ENCODE results near the gene FBXW8.

The FBXW8 gene

GRCh38 chr12:117060246-117060928 lies 149.6 kb downstream of the FBXW8 start:
- TF ChIP-seq GABPA (IDR thresholded peaks at IDR 0.05; ENCODE audit: low read depth) (no peak), POLR2AphosphoS5 (IDR thresholded peaks at IDR 0.05; ENCODE audit: low read depth) (no peak), CTCF (IDR thresholded peaks at IDR 0.05; ENCODE audit: insufficient read depth, low read length) (no peak), REST (IDR thresholded peaks at IDR 0.05; ENCODE audit: insufficient replicate concordance, low read depth) (no peak), SPI1 (IDR thresholded peaks at IDR 0.05; ENCODE audit: borderline replicate concordance, low read depth) (no peak)
- H3K27ac ChIP-seq (replicated peaks) = peak overlapping the region; percentile 91
- H3K27me3 ChIP-seq (ENCODE audit: insufficient read depth, poor library complexity, severe bottlenecking) = no peaks in the 10 kb centered on the region
- no peak overlapping the region for H3K4me3 ChIP-seq (replicated peaks; ENCODE audit: insufficient read depth, low read length)
- peak in 1 of 2 experiments; percentile 34 for DNase-seq (ENCODE audit: low read depth in 1 of 2, low spot score in 1 of 2)

DNA sequence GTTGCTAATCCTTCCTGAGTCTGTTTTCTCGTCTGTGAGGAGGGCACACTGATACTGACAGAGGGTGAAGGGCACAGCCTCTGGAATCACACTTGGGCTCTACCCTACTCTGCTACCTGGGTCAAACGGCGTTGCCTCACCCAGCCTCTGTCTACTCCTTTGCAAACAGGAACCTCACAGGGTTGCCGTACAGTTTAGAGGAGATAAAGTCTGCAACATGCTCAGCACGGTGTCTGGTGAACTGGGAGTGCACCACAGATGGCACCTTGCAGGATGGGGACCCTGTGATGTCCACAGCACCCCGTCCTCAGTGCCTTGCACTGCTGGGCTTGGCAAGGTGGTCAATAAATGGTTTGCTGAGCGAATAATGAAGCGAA lies 150.2 kb downstream of the FBXW8 start:
- Histone ChIP-seq H3K27me3 (ENCODE audit: insufficient read depth, poor library complexity, severe bottlenecking) (no peaks in the 10 kb centered on the region), H3K4me3 (replicated peaks; ENCODE audit: insufficient read depth, low read length) (no peak overlapping the region), H3K27ac (replicated peaks) (peak overlapping the region; percentile 91)
- TF ChIP-seq REST (IDR thresholded peaks at IDR 0.05; ENCODE audit: insufficient replicate concordance, low read depth) = no peak
- TF ChIP-seq SPI1 (IDR thresholded peaks at IDR 0.05; ENCODE audit: borderline replicate concordance, low read depth) = no peak
- TF ChIP-seq POLR2AphosphoS5 (IDR thresholded peaks at IDR 0.05; ENCODE audit: low read depth) = no peak
- TF ChIP-seq GABPA (IDR thresholded peaks at IDR 0.05; ENCODE audit: low read depth) = no peak
- no peak for TF ChIP-seq CTCF (IDR thresholded peaks at IDR 0.05; ENCODE audit: insufficient read depth, low read length)
- peak in 1 of 2 experiments; percentile 74 for DNase-seq (ENCODE audit: low read depth in 1 of 2, low spot score in 1 of 2)

DNA sequence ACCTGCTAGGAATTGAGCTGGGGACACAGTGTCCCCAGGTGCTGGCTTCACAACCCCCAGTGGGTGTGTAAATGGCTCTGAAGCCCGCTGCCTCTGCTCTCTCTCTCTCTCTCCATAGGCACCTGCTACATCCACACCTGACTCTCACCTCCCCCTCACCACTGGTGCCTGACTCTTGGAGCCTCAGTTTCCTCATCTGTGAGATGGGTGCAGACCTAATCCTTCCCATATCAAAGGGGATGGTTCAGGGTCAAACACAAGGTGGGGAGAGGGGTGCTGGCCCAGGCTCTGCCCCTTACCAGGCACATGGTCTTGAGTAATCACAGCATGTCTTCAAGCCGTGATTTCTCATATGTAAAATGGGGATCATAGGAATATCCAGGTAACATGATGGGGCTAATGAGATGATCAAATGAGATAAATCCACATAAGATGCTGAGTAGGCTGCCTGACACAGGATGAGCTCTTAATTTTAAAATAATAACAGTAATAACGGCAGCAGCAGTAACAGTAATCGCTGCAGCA lies 150.9 kb downstream of the FBXW8 start:
- no peaks in the 10 kb centered on the region for H3K27me3 ChIP-seq (ENCODE audit: insufficient read depth, poor library complexity, severe bottlenecking)
- DNase-seq (ENCODE audit: low read depth in 1 of 2, low spot score in 1 of 2) = no peak
- H3K4me3 ChIP-seq (replicated peaks; ENCODE audit: insufficient read depth, low read length) = no peak overlapping the region
- H3K27ac ChIP-seq (replicated peaks) = peak overlapping the region; percentile 91
- no peak for TF ChIP-seq SPI1 (IDR thresholded peaks at IDR 0.05; ENCODE audit: borderline replicate concordance, low read depth)

DNA sequence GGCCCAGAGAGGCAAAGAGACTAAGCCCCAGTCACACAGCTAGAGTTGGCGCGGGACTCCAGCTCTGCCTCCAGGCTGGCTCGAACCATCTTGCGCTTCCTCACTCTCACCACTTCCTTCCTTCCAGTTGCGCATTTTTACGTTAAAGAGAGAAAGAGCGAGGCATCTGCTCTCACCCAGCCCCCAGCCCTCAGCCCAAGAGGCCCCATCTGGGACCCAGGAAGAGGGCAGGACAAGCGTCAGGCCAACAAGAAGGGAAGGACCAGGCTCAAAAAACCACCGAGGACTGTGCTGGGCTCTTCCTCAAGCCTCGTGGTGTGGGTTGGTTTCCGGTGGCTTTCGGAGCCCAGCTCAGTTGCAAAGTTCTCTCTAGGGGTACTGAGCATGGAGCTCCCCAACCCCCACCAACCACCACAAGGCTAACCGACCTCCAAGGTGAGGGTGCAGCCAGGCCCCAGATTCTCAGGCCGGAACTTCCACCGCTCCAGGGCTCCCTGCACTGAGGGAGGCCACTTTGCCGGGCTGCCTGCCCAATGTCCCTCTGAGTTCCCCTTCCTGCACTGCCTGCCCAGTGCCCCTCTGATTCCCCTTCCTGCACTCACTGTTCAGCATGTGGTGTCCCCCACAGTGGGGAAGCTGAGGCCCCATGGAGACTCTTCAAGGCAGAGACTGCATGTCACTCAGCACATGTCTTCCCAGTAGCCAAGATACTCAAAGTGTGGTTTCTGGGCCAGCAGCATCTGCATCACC lies 152.6 kb downstream of the FBXW8 start:
- Histone ChIP-seq H3K4me3 (replicated peaks; ENCODE audit: insufficient read depth, low read length) (no peak overlapping the region), H3K27me3 (ENCODE audit: insufficient read depth, poor library complexity, severe bottlenecking) (no peaks in the 10 kb centered on the region), H3K27ac (replicated peaks) (peak overlapping the region; percentile 91)
- TF ChIP-seq GABPA (IDR thresholded peaks at IDR 0.05; ENCODE audit: low read depth) (peak; percentile 56; the same call in 1 of the 2 replicates), POLR2AphosphoS5 (IDR thresholded peaks at IDR 0.05; ENCODE audit: low read depth) (peak; percentile 89), SPI1 (IDR thresholded peaks at IDR 0.05; ENCODE audit: borderline replicate concordance, low read depth) (peak; percentile 95), CTCF (IDR thresholded peaks at IDR 0.05; ENCODE audit: insufficient read depth, low read length) (no peak), REST (IDR thresholded peaks at IDR 0.05; ENCODE audit: insufficient replicate concordance, low read depth) (no peak)
- DNase-seq (ENCODE audit: low read depth in 1 of 2, low spot score in 1 of 2) = peak; percentile 97 to 99

Data from HL-60 (cell line).